Peyer's patch (tissue), 4 donors: ENCODE data around the gene ASB8. TPM values are rescaled to one million over a fixed set of nuclear protein-coding genes. Genes with fewer than 3 reads are reported as not detected.
"Not testable (repeated sequence)": the region's sequence is repeated elsewhere in the genome, so short reads cannot be mapped to it uniquely, and the experiment has no call there.

Source experiments
- DNase-seq, 3 donors: peaks; one replicate each; pipeline ENCODE4 v3.0.0-alpha.2; 2017 to 2019
- H3K27ac ChIP-seq, 4 donors: fragments of 200-600 bp; sonication (generic); one replicate each; pipeline ENCODE4 v1.5.1; 2016 to 2019
- H3K27me3 ChIP-seq, 2 donors: fragments of 200-600 bp; sonication (generic); one replicate each; pipeline ENCODE4 v1.5.1; 2019
- H3K36me3 ChIP-seq, 3 donors: fragments of 200-600 bp; sonication (generic); one replicate each; pipeline ENCODE4 v1.5.1; 2016 to 2019
- H3K4me1 ChIP-seq, 4 donors: fragments of 200-600 bp; sonication (generic); one replicate each; pipeline ENCODE4 v1.5.1; 2016 to 2019
- H3K4me3 ChIP-seq, 4 donors: fragments of 200-600 bp; sonication (generic); 1 replicate in 3 of 4; 2 replicates in 1 of 4; pipeline ENCODE4 v1.5.1; 2016 to 2019; ENCODE audit warnings: mild to moderate bottlenecking in 1 of 4
- H3K9me3 ChIP-seq, 4 donors: fragments of 200-600 bp; sonication (generic); one replicate each; pipeline ENCODE4 v1.5.1; 2016 to 2019; ENCODE audit warnings: mild to moderate bottlenecking in 1 of 4
- POLR2A ChIP-seq, 2 donors: fragments of 450-650 bp; IDR thresholded peaks; one replicate each; pipeline ENCODE4 v1.5.1; 2017; ENCODE audit warnings: antibody characterized with exemption in 2 of 2, mild to moderate bottlenecking in 2 of 2, moderate library complexity in 2 of 2
- total RNA-seq, 4 donors: library from RNA; depleted of rRNA; stranded (reverse); fragments of >200 nt; gene quantifications; one replicate each; pipeline ENCODE4 v1.1.0, GENCODE V29; 2016
- TF ChIP-seq, protein P1 (sequence below), 6 experiments: fragments of 450-650 bp in 4 of 6; fragments of 200-600 bp in 2 of 6; sonication (generic) in 1 of 6; IDR thresholded peaks; one replicate each; pipeline ENCODE4 v1.5.1; 2017 to 2019; ENCODE audit warnings: antibody characterized with exemption in 6 of 6, mild to moderate bottlenecking in 3 of 6, moderate library complexity in 1 of 6

ASB8 gene
- total RNA-seq, 4 donors from 2014 or later = 16.5 to 40.8 (median 33.7) TPM

DNA sequence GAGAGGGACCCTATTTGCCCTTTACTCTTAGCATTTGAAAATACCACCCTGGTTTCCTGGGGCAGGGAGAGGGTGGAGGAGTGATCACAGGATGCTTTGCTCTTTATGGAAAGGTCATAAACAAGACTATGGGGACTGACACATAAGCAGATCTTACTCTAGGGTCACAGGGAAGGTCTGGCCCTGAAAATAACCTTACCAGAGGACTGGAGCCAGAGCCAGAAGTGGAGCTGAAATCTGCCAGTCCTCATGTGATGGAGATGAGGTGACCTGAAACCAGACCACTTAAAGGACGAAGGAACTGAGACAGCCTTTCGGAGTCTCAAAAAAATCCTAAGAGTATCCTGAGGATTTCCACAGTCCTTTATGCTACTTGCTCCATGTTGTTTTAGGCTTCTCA, 25.8 kb downstream of the ASB8 start:
- Histone ChIP-seq H3K9me3 (no peaks in the 10 kb centered on the region), H3K4me1 (no peaks in the 10 kb centered on the region), H3K4me3 (no peak overlapping the region), H3K36me3 (peaks cover 0 to 47% (median 0%) of the 10 kb centered on the region in 3 donors), H3K27ac (no peak overlapping the region), H3K27me3 (no peaks in the 10 kb centered on the region)
- TF ChIP-seq POLR2A (IDR thresholded peaks at IDR 0.05) = no peak
- TF ChIP-seq, protein P1, sequence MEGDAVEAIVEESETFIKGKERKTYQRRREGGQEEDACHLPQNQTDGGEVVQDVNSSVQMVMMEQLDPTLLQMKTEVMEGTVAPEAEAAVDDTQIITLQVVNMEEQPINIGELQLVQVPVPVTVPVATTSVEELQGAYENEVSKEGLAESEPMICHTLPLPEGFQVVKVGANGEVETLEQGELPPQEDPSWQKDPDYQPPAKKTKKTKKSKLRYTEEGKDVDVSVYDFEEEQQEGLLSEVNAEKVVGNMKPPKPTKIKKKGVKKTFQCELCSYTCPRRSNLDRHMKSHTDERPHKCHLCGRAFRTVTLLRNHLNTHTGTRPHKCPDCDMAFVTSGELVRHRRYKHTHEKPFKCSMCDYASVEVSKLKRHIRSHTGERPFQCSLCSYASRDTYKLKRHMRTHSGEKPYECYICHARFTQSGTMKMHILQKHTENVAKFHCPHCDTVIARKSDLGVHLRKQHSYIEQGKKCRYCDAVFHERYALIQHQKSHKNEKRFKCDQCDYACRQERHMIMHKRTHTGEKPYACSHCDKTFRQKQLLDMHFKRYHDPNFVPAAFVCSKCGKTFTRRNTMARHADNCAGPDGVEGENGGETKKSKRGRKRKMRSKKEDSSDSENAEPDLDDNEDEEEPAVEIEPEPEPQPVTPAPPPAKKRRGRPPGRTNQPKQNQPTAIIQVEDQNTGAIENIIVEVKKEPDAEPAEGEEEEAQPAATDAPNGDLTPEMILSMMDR (IDR thresholded peaks at IDR 0.05) = no peak
- DNase-seq = no peak

DNA sequence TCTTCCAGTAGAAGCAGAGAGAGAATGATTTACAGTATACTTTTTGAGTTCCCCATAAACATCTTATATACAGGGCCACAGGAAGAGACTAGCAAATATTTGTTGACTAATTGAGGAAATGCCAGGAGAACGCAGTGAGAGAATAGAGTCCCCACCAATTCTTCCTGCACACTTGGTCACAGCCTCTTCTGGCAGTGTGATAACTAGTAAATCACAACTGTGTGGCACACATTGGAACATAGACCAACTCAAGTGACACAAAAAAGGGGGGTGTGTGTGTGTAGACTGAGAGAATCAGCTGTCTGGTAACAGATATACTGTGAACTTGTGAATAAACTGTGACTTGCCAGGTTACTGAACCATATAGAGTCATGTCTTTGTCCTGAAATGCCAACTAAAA, 27.9 kb downstream of the ASB8 start:
- Histone ChIP-seq H3K4me1 (no peaks in the 10 kb centered on the region), H3K27me3 (no peaks in the 10 kb centered on the region), H3K4me3 (no peak overlapping the region), H3K36me3 (peaks cover 0 to 30% (median 0%) of the 10 kb centered on the region in 3 donors), H3K27ac (no peak overlapping the region), H3K9me3 (no peaks in the 10 kb centered on the region)
- DNase-seq = no peak
- TF ChIP-seq, protein P1 (IDR thresholded peaks at IDR 0.05) = no peak
- no peak for TF ChIP-seq POLR2A (IDR thresholded peaks at IDR 0.05)

DNA sequence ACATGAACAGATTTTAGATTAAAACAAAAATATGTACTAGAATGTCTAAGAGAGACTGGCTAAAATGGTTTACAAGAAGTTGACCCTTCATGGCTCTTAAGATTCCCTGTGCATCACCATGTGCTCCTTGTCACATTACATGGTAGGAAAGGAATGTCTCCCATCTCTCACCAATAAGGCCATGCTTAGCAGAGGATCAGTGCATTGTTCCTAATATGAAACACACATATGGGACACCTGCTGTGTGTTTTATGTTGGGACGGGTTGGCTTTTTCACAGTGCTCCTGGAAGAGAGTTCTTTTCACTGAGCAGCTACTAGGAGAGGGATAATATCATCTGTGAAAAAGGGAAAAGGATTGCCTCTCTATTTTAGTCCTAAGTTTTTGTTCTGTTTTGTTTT, 28.5 kb downstream of the ASB8 start:
- Histone ChIP-seq H3K4me1 (no peaks in the 10 kb centered on the region), H3K27me3 (no peaks in the 10 kb centered on the region), H3K9me3 (no peaks in the 10 kb centered on the region), H3K27ac (no peak overlapping the region), H3K4me3 (no peak overlapping the region), H3K36me3 (peaks cover 0 to 25% (median 0%) of the 10 kb centered on the region in 3 donors)
- no peak for DNase-seq
- TF ChIP-seq POLR2A (IDR thresholded peaks at IDR 0.05) = no peak
- TF ChIP-seq, protein P1 (IDR thresholded peaks at IDR 0.05) = no peak

DNA sequence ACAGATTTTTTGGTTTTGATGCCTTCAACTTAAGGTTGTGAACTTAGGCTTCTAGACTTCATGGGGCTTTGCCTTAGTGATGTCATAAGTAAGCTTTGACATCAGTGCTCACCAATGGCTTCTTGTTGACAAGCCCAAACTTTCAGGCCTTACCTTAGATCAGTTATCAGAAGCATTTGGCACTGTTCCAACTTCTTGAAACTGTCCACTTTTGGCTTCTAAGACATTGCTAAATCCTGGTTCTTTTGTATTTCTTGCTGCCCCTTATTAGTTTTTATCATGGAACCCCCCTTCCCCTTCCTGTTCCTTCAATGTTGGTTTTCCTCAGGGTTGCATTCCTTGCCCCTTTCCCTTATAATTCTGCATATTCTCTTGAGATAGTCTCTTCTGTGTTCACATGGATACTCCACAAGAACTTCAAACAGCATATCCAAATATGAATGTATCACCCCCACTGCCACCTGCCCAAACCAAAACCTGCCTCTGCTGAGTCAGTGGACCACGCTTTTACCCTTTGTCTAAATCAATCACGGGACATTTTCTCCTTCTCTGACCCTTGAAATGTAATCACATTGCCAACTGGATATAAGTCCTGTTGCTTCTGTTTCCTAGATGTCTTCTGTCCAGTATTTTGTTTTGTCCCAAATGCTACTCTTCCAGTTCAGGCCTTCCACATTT, 30.2 kb downstream of the ASB8 start:
- no peak overlapping the region for H3K4me3 ChIP-seq
- H3K27me3 ChIP-seq = no peaks in the 10 kb centered on the region
- H3K36me3 ChIP-seq = peaks cover 0 to 9% (median 0%) of the 10 kb centered on the region in 3 donors
- H3K4me1 ChIP-seq = no peaks in the 10 kb centered on the region
- DNase-seq = no peak
- TF ChIP-seq, protein P1 (IDR thresholded peaks at IDR 0.05) = no peak
- no peak for TF ChIP-seq POLR2A (IDR thresholded peaks at IDR 0.05)
- no peaks in the 10 kb centered on the region for H3K9me3 ChIP-seq
- no peak overlapping the region for H3K27ac ChIP-seq

- Histone ChIP-seq H3K9me3 (no peaks in the 10 kb centered on the region), H3K36me3 (no peaks in the 10 kb centered on the region), H3K4me3 (no peak overlapping the region), H3K27me3 (no peaks in the 10 kb centered on the region), H3K4me1 (no peaks in the 10 kb centered on the region), H3K27ac (no peak overlapping the region)
- TF ChIP-seq, protein P1 (IDR thresholded peaks at IDR 0.05) = no peak
- no peak for TF ChIP-seq POLR2A (IDR thresholded peaks at IDR 0.05)
- DNase-seq = no peak
These were observed 31.3 kb downstream of the ASB8 start for GRCh38 chr12:48125985-48126384.

GRCh38 chr12:48125542-48125941, 31.8 kb downstream of the ASB8 start:
- H3K36me3 ChIP-seq = not testable (repeated sequence)

More at GRCh38 chr12:48125542-48125941, 31.8 kb downstream of the ASB8 start:
- H3K9me3 ChIP-seq, H3K27ac ChIP-seq, H3K4me1 ChIP-seq, H3K27me3 ChIP-seq, DNase-seq, H3K4me3 ChIP-seq: not testable (repeated sequence)
